Measurements from ENCODE around the gene TCAIM.
"Not testable (repeated sequence)": the region's sequence is repeated elsewhere in the genome, so short reads cannot be mapped to it uniquely, and the experiment has no call there.

The TCAIM gene

DNA sequence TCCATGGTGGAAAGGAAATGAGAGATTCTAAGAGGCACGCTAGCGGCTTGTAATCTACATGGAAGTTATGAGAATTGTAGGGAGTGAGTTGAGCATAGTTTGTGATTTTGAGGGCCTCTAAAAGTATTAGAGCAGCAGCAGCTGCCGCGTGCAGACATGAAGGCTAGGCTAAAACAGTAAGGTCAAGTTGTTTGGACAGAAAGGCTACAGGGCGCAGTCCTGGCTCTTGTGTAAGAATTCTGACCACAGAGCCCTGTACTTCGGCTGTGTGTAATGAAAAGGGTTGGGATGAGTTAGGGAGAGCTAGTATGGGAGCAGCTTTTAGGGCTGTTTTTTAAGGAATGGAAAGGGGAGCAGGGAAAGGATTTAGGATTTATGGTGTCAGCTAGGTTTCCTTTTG, 8.0 kb downstream of the TCAIM start:
- not testable (repeated sequence) for DNase-seq (ENCODE audit: low read depth)

DNA sequence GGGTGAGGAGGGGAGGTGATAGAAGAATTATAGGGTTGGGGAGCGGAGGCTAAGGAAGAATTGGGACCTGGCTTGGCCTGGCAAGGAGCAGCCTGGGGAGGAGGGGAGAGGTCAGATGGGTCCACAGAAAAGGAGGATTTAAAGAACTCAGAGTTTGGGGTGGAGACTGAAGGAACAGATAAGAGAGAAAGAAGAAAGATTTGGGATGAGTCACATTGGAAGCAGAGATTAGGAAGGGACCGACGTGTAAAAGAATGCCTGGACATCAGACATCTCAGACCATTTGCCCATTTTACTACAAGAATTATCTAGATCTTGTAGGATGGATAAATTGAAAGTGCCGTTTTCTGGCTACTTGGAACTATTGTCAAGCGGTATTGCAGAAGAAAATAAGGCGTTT, 10.4 kb downstream of the TCAIM start:
- DNase-seq (ENCODE audit: low read depth), result no peak

- DNase-seq (ENCODE audit: low read depth), result no peak
Observed at GRCh38 chr3:44353355-44353924, 14.9 kb downstream of the TCAIM start.

GRCh38 chr3:44355362-44356033, 16.9 kb downstream of the TCAIM start:
- DNase-seq (ENCODE audit: low read depth), result no peak

DNA sequence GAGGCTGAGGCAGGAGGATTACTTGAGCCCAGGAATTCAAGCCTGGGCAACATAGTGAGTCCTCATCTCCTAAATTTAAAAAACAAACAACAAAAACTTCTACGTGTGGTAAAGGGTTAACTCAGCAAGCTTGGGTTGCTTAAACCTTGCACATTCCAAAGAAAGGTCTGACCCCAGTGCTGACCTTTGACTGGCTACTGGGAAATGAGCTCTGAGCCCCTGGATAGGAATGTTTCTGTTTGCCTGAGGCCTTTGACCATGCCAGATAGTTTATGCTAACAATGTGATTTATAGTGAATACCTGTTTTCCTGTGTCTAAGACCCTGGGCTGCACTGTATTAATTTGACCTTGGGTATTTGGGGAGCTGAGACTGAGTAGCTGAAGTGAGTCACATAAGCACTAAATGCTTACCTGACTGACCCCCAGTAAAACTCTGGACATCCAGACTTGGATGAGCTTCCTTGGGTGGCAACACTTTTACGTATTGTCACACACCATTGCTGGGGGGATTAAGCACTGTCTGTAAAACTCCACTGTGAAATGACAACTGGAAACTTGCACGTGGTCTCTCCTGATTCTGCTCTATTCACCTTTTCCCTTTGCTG, 20.7 kb downstream of the TCAIM start:
- DNase-seq (ENCODE audit: low read depth), result no peak

- DNase-seq (ENCODE audit: low read depth), result no peak
Observed at GRCh38 chr3:44363591-44363990, 25.0 kb downstream of the TCAIM start.

DNA sequence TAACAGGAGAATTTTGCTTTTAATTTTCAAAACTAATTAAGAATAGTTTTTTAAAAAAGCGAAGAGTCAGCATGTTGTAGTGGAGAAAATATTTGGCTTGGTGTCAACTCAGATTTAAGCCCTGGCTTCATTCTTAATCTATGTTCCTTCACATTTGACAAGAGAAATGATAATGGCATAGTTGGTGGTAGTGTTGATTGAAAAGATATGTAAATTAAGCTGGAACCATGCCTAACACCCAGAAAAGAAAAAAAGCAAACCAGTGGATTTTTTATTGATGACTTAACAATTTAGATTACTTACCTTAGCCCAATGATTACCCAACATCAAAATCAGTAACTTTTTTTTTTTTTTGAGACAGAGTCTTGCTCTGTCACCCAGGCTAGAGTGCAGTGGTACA, 27.4 kb downstream of the TCAIM start:
- no peak for DNase-seq (ENCODE audit: low read depth)

- no peak for DNase-seq (ENCODE audit: low read depth)
Observed at GRCh38 chr3:44375450-44375849, 36.9 kb downstream of the TCAIM start.

DNA sequence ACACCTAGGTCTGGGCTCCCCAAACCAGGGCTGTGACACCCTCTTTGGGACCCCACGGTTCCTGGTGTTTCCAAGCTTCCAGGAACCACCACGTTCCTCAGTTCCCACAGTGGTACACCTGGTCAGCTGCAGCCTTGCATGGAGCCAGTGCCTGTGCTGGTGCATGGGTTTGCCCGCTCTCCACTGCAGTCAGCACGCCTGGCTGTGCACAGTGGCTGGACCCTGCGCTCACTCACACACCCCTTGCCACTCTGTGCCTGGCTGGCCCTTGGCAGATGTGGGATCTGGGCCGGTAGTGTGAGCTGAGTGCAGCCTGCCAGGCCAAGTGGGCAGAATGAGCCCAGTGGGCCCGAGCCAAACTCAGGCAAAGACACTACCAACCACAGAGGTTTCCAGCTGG, 48.8 kb downstream of the TCAIM start:
- no peak for DNase-seq (ENCODE audit: low read depth)

- no peak for DNase-seq (ENCODE audit: low read depth)
Observed at GRCh38 chr3:44392489-44392888, 53.9 kb downstream of the TCAIM start.

GRCh38 chr3:44395714-44396113, 57.1 kb downstream of the TCAIM start:
- DNase-seq (ENCODE audit: low read depth), result no peak

DNA sequence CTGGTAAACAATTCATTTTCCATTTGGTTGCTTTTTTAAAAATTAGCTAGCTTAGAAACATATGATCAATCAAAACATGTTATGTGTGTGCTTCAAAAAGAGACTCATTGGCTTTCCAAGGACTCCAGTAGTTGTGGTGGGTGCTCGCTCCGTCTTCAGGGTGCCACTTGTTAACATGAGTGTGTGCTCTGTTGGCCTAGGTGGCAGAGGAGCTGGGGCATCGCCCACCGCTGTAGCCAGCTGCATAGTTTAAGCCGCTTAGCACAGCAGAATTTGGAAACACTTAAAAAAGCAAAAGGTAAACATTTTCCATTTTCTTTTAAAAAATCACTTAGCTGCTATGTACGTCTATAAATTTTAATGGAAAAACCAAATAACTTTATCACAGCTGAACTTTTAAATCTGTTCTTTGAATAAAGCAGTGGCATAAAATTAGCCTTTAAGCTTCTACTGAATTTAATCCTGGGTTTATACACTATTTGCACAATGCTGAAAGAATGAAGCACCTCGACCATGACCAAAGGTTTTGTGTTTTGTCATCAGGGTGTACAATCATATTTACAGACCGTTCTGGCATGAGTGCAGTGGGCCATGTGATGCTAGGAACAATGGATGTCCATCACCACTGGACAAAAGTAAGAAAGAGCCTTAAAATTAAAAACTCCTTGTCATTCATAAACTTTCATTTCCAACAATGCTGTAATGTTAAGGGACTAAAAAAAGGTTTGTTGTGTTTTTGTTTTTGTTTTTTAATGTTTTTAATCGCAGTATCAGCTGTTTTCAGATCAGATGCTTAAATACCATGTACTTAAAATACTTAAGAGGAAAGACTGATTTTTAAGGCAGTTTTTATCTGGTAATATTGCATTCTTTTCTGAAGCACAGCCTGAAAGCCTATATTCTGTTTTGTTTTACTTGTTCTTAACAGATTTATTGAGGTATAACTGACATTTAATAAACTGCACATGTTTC, 57.9 kb downstream of the TCAIM start:
- DNase-seq (ENCODE audit: low read depth), result no peak

DNA sequence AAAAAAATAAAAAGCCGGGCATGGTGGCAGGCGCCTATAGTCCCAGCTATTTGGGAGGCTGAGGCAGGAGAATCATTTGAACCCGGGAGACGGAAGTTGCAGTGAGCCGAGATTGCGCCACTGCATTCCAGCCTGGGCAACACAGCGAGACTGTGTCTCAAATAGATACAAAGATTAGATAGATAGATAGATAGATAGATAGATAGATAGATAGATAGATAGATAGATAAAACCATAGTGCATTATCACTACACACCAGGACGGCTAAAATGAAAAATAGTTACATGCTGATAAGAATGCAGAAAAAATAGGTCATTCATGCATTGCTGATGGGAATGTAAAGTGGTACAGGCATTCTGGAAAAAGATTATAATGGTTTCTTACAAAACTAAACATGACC, 59.7 kb downstream of the TCAIM start:
- not testable (repeated sequence) for DNase-seq (ENCODE audit: low read depth)

GRCh38 chr3:44398853-44399252, 60.3 kb downstream of the TCAIM start:
- DNase-seq (ENCODE audit: low read depth), result no peak

GRCh38 chr3:44400771-44401170, 62.2 kb downstream of the TCAIM start:
- DNase-seq (ENCODE audit: low read depth), result no peak

DNA sequence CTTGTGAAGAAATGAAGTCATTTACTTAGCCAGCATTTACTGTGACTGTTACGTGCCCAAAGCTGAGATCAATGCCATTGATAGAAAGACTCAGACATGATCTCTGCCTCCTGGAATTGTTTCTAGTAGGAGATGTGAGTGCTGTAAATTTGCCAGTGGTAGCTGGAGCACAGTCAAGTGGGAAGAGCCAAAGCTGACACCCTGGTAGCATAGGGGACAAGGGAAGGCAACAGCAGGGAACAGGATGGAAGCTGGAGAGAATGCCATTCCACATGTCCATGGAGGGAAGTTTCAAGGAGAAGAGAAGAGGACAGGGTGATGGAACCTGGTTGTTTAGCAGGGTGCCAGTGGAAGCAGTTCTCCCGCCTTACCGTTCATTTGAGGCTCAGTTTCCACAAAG, 64.0 kb downstream of the TCAIM start:
- no peak for DNase-seq (ENCODE audit: low read depth)

GRCh38 chr3:44409640-44410410, 71.3 kb downstream of the TCAIM start:
- DNase-seq (ENCODE audit: low read depth), result no peak

- no peak for DNase-seq (ENCODE audit: low read depth)
Observed at GRCh38 chr3:44411031-44411645, 72.6 kb downstream of the TCAIM start.

GRCh38 chr3:44412365-44412764, 73.8 kb downstream of the TCAIM start:
- no peak for DNase-seq (ENCODE audit: low read depth)

GRCh38 chr3:44414517-44415090, 76.0 kb downstream of the TCAIM start:
- no peak for DNase-seq (ENCODE audit: low read depth)

DNA sequence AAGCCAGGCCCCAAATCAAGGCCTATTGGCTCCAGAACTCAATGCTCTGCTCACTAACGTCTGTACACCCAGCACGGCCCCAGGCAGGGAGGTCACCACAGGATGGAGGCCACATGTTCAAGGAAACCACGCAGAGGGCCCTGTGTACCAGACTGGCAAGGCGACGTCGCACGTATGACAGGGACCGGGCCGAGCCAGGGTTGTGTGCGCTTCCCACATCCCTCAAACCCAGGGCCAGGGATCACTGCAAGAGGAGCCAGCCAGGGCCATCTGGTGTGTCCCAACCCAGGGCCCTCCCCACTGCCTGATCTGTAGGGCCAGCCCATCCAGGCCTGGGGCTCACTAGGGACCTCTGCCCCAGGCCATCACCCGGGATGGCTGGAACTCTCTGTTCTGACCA, 76.9 kb downstream of the TCAIM start:
- DNase-seq (ENCODE audit: low read depth), result no peak

Data from stimulated activated CD8-positive, alpha-beta memory T cell treated with anti-CD3 and anti-CD28 coated beads, Interleukin-12 subunit alpha, Interleukin-12 subunit beta, amount 100 ng/mL, for 4 hours (primary cell).